Measurements from ENCODE around the gene DLG3.

The DLG3 gene

DNA sequence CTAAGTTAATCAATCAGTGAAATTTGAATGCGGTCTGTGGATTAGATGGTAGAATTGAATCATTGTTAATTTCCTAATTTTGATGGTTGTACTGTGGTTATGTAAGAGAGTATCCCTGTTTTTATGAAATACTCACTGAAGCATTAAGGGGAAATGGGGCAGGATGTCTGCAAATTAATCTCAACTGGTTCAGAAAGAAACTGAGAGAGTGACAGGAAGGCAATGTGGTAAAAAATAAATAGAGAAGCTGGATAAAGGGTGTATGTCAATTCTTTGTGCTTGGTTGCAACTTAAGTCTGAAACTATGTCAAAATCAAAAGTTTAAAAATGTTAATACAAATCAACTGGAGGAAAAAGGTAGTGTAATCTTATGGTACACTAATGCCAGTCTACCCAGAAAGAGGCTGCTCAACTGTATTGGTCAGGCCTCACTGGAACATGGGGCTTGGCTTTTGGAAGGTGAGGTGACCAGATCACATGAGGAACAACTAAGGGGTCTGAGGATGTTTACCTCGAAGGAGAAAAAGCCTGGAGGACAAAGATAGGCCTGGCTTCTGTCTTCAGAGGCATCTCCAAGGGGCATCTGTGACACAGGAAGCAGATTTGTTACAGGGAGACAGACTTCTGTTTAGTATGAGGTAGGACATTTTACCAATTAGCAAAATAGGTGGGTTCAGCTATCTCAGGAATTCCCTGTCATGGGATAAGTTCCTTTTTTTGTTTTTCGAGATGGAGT lies 83.1 kb downstream of the DLG3 start:
- no peak for DNase-seq

DNA sequence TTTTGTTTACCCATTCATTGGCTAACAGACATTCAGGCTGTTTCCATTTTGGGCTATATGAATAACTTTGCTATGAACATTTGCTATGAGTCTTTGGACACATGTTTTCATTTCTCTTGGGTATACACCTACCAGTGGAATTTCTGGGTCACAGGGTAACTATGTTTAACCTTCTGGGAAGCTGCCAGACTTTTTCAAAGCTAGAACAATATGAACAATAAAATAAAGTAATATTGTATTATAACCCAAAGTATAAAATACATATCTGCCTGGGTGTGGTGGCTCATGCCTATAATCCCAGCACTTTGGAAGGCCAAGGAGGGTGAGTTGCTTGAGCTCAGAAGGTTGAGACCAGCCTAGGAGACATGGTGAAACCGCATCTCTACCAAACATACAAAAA lies 90.6 kb downstream of the DLG3 start:
- DNase-seq: no peak

DNA sequence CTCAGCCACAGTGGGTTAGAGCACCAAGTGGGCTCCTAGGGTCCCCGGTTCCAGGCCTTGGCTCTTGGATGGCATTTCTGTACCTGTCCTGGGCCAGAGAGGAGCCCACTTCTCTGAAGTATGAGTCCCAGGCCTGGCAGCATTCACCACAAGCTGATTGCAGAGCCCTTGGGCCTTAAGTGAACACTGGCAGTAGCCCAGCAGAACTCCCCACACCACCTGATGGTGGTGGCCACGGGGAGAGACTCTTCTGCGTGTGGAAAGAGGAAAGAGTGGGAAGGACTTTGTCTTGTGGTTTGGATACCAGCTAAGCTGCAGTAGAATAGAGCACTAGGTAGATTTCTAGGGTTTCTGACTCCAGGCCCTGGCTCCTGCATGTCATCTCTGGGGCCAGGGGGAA lies 104.8 kb downstream of the DLG3 start:
- no peak for DNase-seq

DNA sequence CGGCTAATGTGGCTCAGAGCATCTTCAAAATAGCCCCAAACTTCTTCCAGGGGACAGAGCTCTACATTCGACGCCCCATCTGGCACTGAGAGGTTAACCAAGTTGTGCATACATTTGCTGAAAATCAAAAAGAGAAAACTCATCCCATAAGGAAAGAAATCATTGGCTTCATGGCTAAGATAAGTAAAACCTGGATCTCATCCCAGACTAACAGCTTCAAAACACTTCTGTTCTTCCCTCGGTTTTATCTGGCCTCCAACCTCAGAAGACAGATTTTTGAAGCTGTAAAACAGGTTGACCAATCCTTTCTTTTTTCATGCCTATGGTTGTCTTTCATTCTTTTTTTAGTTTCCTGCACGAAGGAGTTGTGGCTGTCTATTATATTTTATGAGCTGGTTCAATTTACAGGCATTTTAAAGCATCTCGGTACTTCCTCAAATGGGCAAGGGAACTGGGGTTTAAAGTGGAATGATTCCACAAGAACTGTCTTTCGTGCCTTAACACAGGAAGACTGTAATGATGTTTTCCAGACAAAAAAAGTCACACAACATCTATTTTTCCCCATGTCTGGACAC lies 107.6 kb downstream of the DLG3 start:
- no peak for DNase-seq

DNA sequence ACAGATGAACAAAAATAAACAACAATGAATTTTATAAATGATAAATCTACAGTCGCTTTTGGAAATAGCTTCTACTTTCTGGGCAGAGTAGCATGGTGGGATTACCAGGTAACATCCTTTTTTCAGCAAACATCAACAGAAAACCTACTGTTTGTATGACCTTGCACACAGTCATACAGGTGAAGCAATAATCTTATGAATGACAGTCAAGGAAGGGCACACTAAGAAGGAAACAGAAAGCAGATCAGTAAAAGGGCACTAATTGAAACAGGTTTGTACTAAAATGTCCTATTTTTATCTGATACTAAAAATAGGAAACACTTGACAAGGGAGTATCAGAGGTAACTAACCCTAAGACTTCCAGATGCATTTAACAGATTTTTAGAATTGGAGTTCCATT lies 108.9 kb downstream of the DLG3 start:
- DNase-seq: no peak

DNA sequence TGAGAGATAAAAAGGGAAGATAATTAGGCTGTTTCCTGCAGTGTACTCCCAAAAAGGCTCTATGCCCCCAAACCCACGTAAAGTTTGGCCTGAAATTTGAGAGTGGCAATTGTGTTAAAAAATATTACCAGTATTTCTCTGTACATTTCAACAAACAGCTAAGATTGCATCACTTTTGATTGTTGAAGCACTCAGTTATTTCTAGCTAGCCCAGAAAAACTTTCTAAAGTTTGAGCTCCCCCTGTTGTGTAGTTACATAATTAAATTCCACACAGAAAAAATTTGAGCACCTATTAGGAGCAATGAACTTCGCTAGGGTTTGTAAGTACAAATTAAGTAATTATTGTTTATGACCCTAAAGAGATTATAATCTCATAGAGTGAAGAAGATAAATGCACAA lies 109.4 kb downstream of the DLG3 start:
- DNase-seq: no peak

DNA sequence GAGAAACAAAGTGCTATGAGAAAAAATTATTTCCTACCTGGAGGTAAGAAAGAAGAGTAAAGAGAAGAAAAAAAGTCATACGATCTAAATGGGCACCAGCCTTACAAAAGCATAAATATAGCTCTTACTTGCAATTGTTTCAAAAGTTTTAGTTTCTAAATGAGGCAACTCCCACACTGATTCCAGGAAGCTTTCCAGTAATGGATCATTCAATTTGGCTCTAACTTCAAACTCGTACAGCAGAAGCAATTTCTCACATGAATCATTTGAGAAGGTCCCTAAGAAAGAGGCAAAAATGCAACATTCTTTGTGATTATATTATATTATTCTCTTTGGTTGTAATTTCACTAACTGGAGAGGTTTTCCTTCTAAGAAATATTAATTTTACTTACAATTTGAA lies 109.9 kb downstream of the DLG3 start:
- DNase-seq: no peak

DNA sequence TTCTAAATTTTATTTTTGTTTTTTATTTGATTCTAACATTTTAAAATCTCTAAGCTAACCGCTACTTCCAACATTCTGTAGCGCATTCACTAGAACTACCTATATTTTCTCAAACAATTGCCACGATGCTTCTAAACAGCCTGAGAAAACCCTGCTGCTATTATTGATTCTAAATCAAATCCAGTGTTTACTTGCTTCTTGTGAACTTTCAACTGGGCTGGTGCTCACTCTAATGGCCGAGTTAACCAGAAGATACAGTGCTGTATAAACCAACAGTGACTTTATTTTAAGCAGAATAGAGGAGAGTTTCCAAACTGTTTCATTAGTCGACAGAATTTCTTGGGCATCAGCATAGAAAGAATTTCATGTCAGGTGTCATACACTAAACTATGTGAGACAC lies 110.3 kb downstream of the DLG3 start:
- DNase-seq: no peak

Measured in cortex of kidney (tissue), 1 donor.